Measurements from ENCODE around the gene YBEY.

YBEY gene

GRCh38 chr21:46324390-46325072 lies 38.4 kb downstream of the YBEY start:
- Histone ChIP-seq H3K9me3 (ENCODE audit: control insufficient read depth in 2 of 2, low read length in 2 of 2) (no peaks in the 10 kb centered on the region), H3K4me1 (ENCODE audit: control insufficient read depth in 2 of 2, insufficient read depth in 2 of 2, low read length in 2 of 2) (peaks cover 22 to 24% of the 10 kb centered on the region in 2 donors), H3K27me3 (ENCODE audit: control insufficient read depth in 2 of 2, insufficient read depth in 2 of 2, low read length in 2 of 2) (no peaks in the 10 kb centered on the region), H3K4me3 (ENCODE audit: low read length in 2 of 2) (peak overlapping the region; percentile 85 to 91), H3K27ac (ENCODE audit: low read depth in 2 of 2, low read length in 2 of 2) (peak overlapping the region; percentile 98 to 99), H3K36me3 (ENCODE audit: control insufficient read depth in 2 of 2, insufficient read depth in 2 of 2, low read length in 2 of 2) (peaks cover 3 to 5% of the 10 kb centered on the region in 2 donors), H3K9ac (ENCODE audit: low read depth in 1 of 2, low read length in 2 of 2) (peak overlapping the region; percentile 83 to 85)

DNA sequence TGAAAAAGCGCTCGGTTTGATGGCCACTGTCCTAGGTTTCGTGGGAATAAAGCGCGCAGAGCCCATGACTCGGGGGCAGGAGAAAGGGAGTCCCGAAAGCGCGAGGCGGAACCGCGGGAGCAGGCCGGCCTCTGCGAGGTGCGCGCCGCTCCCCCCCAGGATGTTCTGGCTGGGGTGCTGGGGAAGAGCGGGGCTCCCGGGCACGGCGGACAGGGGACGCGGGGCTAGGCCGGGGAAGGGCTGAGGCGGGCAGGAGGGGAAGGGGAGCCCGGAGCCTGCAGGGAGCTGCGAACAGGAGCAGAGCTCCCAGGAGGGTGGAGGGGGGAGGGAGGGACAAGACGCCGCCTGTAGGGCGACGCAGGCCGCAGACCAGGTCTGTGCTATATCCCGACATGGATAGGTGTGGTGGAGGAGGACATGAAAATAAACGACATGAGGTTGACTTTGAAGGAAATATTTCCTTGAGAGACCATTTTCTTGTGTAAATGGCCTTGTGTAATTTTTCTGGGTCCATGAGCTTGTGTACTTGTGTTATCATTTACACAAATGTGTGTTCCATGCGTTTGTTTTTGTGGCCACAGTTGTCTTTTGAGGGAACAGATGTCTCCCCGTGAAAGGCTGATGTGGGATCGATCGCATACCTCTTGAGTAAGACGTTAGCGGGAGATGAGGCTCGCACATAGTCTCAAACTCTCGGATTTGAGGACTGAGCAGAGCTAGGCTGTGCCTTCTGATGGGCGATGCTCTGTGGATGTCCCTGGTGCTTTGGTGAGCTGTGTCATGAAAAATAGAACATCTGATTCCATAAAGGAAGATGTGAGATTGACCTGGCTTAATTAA lies 39.2 kb downstream of the YBEY start:
- H3K9me3 ChIP-seq (ENCODE audit: control insufficient read depth in 2 of 2, low read length in 2 of 2): no peaks in the 10 kb centered on the region

DNA sequence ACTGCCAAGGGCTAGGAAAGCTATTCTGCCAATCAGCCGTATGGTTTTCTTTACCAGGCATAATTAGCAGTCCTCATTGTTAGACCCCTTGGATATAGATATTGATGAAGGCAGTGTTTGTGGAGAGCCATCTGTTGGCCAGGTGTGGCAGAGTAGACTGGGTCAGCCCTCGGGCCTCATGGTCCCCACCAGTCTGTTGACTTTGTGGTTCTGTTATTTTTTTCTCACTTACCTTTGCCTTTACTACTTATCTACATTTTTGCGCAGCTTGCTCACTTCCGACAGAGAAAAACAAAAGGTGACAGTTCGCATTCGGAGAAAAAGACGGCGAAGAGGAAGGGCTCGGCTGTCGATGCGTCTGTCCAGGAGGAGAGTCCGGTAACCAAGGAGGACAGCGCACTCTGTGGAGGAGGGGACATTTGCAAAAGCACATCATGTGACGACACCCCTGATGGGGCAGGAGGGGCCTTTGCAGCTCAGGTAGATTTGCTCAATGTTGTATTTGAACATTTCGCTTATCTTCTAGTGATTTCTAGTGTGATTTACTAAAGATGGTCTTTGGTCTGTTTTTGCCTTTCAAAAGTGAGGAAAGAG lies 40.1 kb downstream of the YBEY start:
- no peak overlapping the region for H3K4me3 ChIP-seq (ENCODE audit: low read length in 2 of 2)
- no peak overlapping the region for H3K27ac ChIP-seq (ENCODE audit: low read depth in 2 of 2, low read length in 2 of 2)
- H3K9ac ChIP-seq (ENCODE audit: low read depth in 1 of 2, low read length in 2 of 2): no peak overlapping the region
- peaks cover 22 to 24% of the 10 kb centered on the region in 2 donors for H3K4me1 ChIP-seq (ENCODE audit: control insufficient read depth in 2 of 2, insufficient read depth in 2 of 2, low read length in 2 of 2)
- H3K27me3 ChIP-seq (ENCODE audit: control insufficient read depth in 2 of 2, insufficient read depth in 2 of 2, low read length in 2 of 2): no peaks in the 10 kb centered on the region
- no peaks in the 10 kb centered on the region for H3K9me3 ChIP-seq (ENCODE audit: control insufficient read depth in 2 of 2, low read length in 2 of 2)
- peaks cover 5 to 12% of the 10 kb centered on the region in 2 donors for H3K36me3 ChIP-seq (ENCODE audit: control insufficient read depth in 2 of 2, insufficient read depth in 2 of 2, low read length in 2 of 2)

More for the DNA sequence above, 39.2 kb downstream of the YBEY start:
- H3K4me3 ChIP-seq (ENCODE audit: low read length in 2 of 2): peak overlapping the region; percentile 77 to 85
- H3K4me1 ChIP-seq (ENCODE audit: control insufficient read depth in 2 of 2, insufficient read depth in 2 of 2, low read length in 2 of 2): peaks cover 22 to 24% of the 10 kb centered on the region in 2 donors
- peak overlapping the region; percentile 56 to 80 for H3K9ac ChIP-seq (ENCODE audit: low read depth in 1 of 2, low read length in 2 of 2)
- peak overlapping the region; percentile 87 to 88 for H3K27ac ChIP-seq (ENCODE audit: low read depth in 2 of 2, low read length in 2 of 2)
- no peaks in the 10 kb centered on the region for H3K27me3 ChIP-seq (ENCODE audit: control insufficient read depth in 2 of 2, insufficient read depth in 2 of 2, low read length in 2 of 2)
- H3K36me3 ChIP-seq (ENCODE audit: control insufficient read depth in 2 of 2, insufficient read depth in 2 of 2, low read length in 2 of 2): peaks cover 5 to 12% of the 10 kb centered on the region in 2 donors

- no peak overlapping the region for H3K4me3 ChIP-seq (ENCODE audit: low read length in 2 of 2)
- H3K9me3 ChIP-seq (ENCODE audit: control insufficient read depth in 2 of 2, low read length in 2 of 2): no peaks in the 10 kb centered on the region
- H3K9ac ChIP-seq (ENCODE audit: low read depth in 1 of 2, low read length in 2 of 2): no peak overlapping the region
- H3K27ac ChIP-seq (ENCODE audit: low read depth in 2 of 2, low read length in 2 of 2): no peak overlapping the region
- no peaks in the 10 kb centered on the region for H3K27me3 ChIP-seq (ENCODE audit: control insufficient read depth in 2 of 2, insufficient read depth in 2 of 2, low read length in 2 of 2)
- H3K4me1 ChIP-seq (ENCODE audit: control insufficient read depth in 2 of 2, insufficient read depth in 2 of 2, low read length in 2 of 2): peaks cover 9 to 12% of the 10 kb centered on the region in 2 donors
- H3K36me3 ChIP-seq (ENCODE audit: control insufficient read depth in 2 of 2, insufficient read depth in 2 of 2, low read length in 2 of 2): peaks cover 5 to 12% of the 10 kb centered on the region in 2 donors
Measured at GRCh38 chr21:46327711-46328110, 41.6 kb downstream of the YBEY start.

DNA sequence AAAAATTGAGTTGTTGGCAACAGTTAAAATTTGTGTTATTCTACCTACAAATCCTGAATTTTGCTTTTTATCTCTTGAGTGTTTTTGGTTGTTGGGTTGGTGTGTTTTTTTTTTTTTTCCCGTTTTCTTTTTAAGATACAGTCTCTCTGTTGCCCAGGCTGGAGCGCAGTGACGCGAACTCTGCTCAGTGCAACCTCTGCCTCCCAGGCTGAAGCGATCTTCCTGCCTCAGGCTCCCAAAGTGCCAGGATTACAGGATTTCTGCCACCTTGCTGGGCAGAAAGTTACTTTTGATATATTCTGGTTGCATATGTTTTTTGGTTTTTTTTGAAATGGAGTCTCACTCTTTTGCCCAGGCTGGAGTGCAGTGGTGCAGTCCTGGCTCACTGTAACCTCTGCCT lies 42.0 kb downstream of the YBEY start:
- Histone ChIP-seq H3K9me3 (ENCODE audit: control insufficient read depth in 2 of 2, low read length in 2 of 2) (no peaks in the 10 kb centered on the region), H3K36me3 (ENCODE audit: control insufficient read depth in 2 of 2, insufficient read depth in 2 of 2, low read length in 2 of 2) (peaks cover 5 to 12% of the 10 kb centered on the region in 2 donors), H3K4me1 (ENCODE audit: control insufficient read depth in 2 of 2, insufficient read depth in 2 of 2, low read length in 2 of 2) (peaks cover 5 to 8% of the 10 kb centered on the region in 2 donors), H3K27ac (ENCODE audit: low read depth in 2 of 2, low read length in 2 of 2) (no peak overlapping the region), H3K9ac (ENCODE audit: low read depth in 1 of 2, low read length in 2 of 2) (no peak overlapping the region), H3K4me3 (ENCODE audit: low read length in 2 of 2) (no peak overlapping the region), H3K27me3 (ENCODE audit: control insufficient read depth in 2 of 2, insufficient read depth in 2 of 2, low read length in 2 of 2) (no peaks in the 10 kb centered on the region)

DNA sequence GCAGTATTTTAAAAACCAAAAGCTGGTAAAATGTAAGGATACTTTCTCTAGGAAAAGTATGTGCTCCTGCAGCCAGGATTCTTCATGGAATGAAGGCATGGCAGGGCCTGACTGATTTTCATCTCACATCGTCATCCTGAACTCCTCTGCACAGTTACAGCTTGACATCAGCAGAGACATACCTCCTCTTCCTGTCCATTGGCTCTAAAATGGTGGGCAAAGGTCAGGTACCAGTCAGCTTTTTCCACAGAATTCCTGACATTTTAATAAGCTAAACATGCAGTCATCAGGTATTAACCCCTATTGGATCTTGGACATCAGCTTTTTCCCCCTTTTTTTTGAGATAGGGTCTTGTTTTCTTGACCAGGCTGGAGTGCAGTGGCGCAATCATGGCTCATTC lies 43.7 kb downstream of the YBEY start:
- Histone ChIP-seq H3K4me1 (ENCODE audit: control insufficient read depth in 2 of 2, insufficient read depth in 2 of 2, low read length in 2 of 2) (peaks cover 4 to 6% of the 10 kb centered on the region in 2 donors), H3K27ac (ENCODE audit: low read depth in 2 of 2, low read length in 2 of 2) (no peak overlapping the region), H3K27me3 (ENCODE audit: control insufficient read depth in 2 of 2, insufficient read depth in 2 of 2, low read length in 2 of 2) (no peaks in the 10 kb centered on the region), H3K9me3 (ENCODE audit: control insufficient read depth in 2 of 2, low read length in 2 of 2) (no peaks in the 10 kb centered on the region), H3K36me3 (ENCODE audit: control insufficient read depth in 2 of 2, insufficient read depth in 2 of 2, low read length in 2 of 2) (peaks cover 13 to 19% of the 10 kb centered on the region in 2 donors), H3K9ac (ENCODE audit: low read depth in 1 of 2, low read length in 2 of 2) (no peak overlapping the region), H3K4me3 (ENCODE audit: low read length in 2 of 2) (no peak overlapping the region)

DNA sequence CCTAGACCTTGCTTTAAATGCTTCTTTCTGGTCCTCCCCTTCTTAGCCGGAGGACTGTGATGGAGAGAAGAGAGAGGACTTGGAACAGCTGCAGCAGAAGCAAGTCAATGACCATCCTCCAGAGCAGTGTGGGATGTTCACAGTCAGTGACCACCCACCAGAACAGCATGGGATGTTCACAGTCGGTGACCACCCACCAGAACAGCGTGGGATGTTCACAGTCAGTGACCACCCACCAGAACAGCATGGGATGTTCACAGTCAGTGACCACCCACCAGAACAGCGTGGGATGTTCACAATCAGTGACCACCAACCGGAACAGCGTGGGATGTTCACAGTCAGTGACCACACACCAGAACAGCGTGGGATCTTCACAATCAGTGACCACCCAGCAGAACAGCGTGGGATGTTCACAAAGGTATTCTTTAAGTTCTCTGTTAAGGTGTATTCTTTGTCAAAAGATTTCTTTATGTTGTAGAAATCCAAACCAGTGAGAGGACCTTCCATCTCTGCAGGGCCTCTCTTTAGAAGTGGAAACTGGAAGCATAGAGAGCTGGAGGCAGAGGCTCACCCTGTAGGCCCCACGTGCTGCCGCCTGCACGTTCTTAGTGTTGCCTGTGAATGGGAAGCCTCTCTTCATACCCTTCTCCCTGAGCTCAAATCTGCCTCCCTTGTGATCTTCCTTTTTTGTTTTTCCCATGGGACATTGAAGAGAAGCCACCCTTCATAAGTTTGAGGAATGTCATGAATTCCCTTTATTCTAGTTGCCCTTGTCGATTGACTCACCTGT lies 48.4 kb downstream of the YBEY start:
- H3K27me3 ChIP-seq (ENCODE audit: control insufficient read depth in 2 of 2, insufficient read depth in 2 of 2, low read length in 2 of 2): no peaks in the 10 kb centered on the region
- no peak overlapping the region for H3K4me3 ChIP-seq (ENCODE audit: low read length in 2 of 2)
- no peak overlapping the region for H3K9ac ChIP-seq (ENCODE audit: low read depth in 1 of 2, low read length in 2 of 2)
- no peaks in the 10 kb centered on the region for H3K4me1 ChIP-seq (ENCODE audit: control insufficient read depth in 2 of 2, insufficient read depth in 2 of 2, low read length in 2 of 2)
- H3K36me3 ChIP-seq (ENCODE audit: control insufficient read depth in 2 of 2, insufficient read depth in 2 of 2, low read length in 2 of 2): peaks cover 23 to 40% of the 10 kb centered on the region in 2 donors
- no peak overlapping the region for H3K27ac ChIP-seq (ENCODE audit: low read depth in 2 of 2, low read length in 2 of 2)
- H3K9me3 ChIP-seq (ENCODE audit: control insufficient read depth in 2 of 2, low read length in 2 of 2): no peaks in the 10 kb centered on the region

DNA sequence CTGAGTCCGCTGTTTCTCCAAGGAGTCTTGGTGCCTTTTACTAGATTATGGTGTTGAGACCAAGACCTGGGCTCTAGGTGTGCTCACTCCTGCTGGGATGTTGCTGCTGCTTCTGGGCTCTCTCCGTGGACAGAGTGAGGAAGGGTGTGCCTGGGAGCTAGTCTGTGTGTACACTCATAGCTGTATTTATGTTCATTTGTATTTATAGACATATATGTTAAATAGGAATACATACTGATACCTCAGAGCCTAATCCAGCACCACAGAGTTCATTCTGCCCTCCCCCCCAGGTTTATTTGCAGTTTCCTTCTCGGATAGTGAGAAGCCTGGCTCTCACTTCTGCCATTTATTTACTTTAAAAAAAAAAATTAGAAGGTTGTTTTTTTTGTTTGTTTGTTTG lies 50.5 kb downstream of the YBEY start:
- Histone ChIP-seq H3K9ac (ENCODE audit: low read depth in 1 of 2, low read length in 2 of 2) (no peak overlapping the region), H3K4me3 (ENCODE audit: low read length in 2 of 2) (no peak overlapping the region), H3K36me3 (ENCODE audit: control insufficient read depth in 2 of 2, insufficient read depth in 2 of 2, low read length in 2 of 2) (peaks cover 25 to 32% of the 10 kb centered on the region in 2 donors), H3K9me3 (ENCODE audit: control insufficient read depth in 2 of 2, low read length in 2 of 2) (no peaks in the 10 kb centered on the region), H3K27ac (ENCODE audit: low read depth in 2 of 2, low read length in 2 of 2) (no peak overlapping the region), H3K27me3 (ENCODE audit: control insufficient read depth in 2 of 2, insufficient read depth in 2 of 2, low read length in 2 of 2) (no peaks in the 10 kb centered on the region), H3K4me1 (ENCODE audit: control insufficient read depth in 2 of 2, insufficient read depth in 2 of 2, low read length in 2 of 2) (no peaks in the 10 kb centered on the region)

DNA sequence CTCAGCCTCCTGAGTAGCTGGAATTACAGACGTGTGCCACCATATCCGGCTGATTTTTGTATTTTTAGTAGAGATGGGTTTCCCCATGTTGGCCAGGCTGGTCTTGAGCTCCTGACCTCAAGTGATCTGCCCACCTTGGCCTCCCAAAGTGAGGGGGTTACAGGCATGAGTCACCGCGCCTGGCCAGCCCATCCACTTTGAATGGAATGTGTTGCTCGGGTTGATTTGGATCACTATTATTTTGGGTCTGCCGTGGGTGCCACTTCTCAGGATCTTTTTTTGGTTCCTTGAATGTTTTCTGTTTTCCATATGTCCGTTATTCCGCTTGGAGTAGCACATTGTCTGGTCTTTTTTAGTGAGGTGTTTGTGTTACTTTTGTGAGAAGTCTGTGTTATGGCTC lies 54.9 kb downstream of the YBEY start:
- no peak overlapping the region for H3K9ac ChIP-seq (ENCODE audit: low read depth in 1 of 2, low read length in 2 of 2)
- H3K27me3 ChIP-seq (ENCODE audit: control insufficient read depth in 2 of 2, insufficient read depth in 2 of 2, low read length in 2 of 2): no peaks in the 10 kb centered on the region
- H3K36me3 ChIP-seq (ENCODE audit: control insufficient read depth in 2 of 2, insufficient read depth in 2 of 2, low read length in 2 of 2): peaks cover 18 to 29% of the 10 kb centered on the region in 2 donors
- H3K9me3 ChIP-seq (ENCODE audit: control insufficient read depth in 2 of 2, low read length in 2 of 2): no peaks in the 10 kb centered on the region
- no peaks in the 10 kb centered on the region for H3K4me1 ChIP-seq (ENCODE audit: control insufficient read depth in 2 of 2, insufficient read depth in 2 of 2, low read length in 2 of 2)
- no peak overlapping the region for H3K27ac ChIP-seq (ENCODE audit: low read depth in 2 of 2, low read length in 2 of 2)
- H3K4me3 ChIP-seq (ENCODE audit: low read length in 2 of 2): no peak overlapping the region
